22Rv1 (cell line): ENCODE data around the gene RAPGEFL1.

Source experiments
- CTCF ChIP-seq: fragments of 450-650 bp; IDR thresholded peaks from 2 replicates; pipeline ENCODE4 v1.5.1; 2017; ENCODE audit warnings: mild to moderate bottlenecking
- ZFX ChIP-seq: fragments of 450-650 bp; IDR thresholded peaks from 2 replicates; pipeline ENCODE4 v1.6.1; 2017; ENCODE audit warnings: antibody characterized with exemption, borderline replicate concordance

- TF ChIP-seq CTCF (no peak), ZFX (no peak)
These were observed 11.4 kb downstream of the RAPGEFL1 start for GRCh38 chr17:40188694-40189093.
